ENCODE results near the gene PGLYRP1. TPM values are rescaled to one million over a fixed set of nuclear protein-coding genes. Genes with fewer than 3 reads are reported as not detected.

The PGLYRP1 gene
- total and polyA plus RNA-seq, 3 experiments from 2014 or later: not detected

DNA sequence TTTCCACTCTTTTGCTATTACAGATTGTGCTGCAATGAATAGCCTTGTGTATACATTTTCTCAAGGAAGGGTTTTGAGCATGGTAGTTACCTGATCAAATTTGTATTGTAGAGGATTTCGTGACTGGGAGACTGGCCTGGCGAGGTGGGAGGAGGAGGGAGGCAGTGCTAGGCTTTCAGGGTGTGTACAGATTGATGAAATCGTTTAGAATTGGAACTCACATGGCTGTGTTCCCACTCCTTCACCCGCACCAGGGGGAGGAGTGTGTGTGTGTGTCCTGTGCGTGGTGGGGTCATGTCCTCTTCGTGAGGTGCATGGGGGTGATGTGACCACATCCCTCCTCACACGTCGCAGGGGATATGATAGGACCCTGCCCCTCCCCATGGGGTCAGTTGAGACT is 8.3 kb downstream of the PGLYRP1 start:
- CTCF ChIA-PET: no interaction called here
- H3K9me3 ChIP-seq (ENCODE audit: low read length): no peaks in the 10 kb centered on the region
- no peak overlapping the region for H3K4me3 ChIP-seq (ENCODE audit: low read length)
- DNase-seq: no peak
- POLR2A ChIA-PET: no interaction called here
- H3K36me3 ChIP-seq (ENCODE audit: insufficient read depth, low read length): no peaks in the 10 kb centered on the region
- peak overlapping the region in 1 of 8 donors; percentile 37 for H3K27ac Mint-ChIP-seq
- H3K27me3 Mint-ChIP-seq: peaks cover 7 to 11% of the 10 kb centered on the region in 2 donors
- peak overlapping the region; percentile 41 to 73 (median 69) for H3K4me3 Mint-ChIP-seq
- peaks cover 5% of the 10 kb centered on the region for H3K27me3 ChIP-seq (ENCODE audit: insufficient read depth, low read length, poor library complexity, severe bottlenecking)
- peaks cover 16 to 22% (median 19%) of the 10 kb centered on the region in 3 donors for H3K4me1 Mint-ChIP-seq
- peaks cover 10% of the 10 kb centered on the region for H3K4me1 ChIP-seq (ENCODE audit: insufficient read depth, low read length)
- no peak overlapping the region for H3K27ac ChIP-seq (ENCODE audit: low read depth, low read length)
- peaks cover 0 to 14% (median 0%) of the 10 kb centered on the region in 3 donors for H3K36me3 Mint-ChIP-seq
- H3K9me3 Mint-ChIP-seq: no peaks in the 10 kb centered on the region

DNA sequence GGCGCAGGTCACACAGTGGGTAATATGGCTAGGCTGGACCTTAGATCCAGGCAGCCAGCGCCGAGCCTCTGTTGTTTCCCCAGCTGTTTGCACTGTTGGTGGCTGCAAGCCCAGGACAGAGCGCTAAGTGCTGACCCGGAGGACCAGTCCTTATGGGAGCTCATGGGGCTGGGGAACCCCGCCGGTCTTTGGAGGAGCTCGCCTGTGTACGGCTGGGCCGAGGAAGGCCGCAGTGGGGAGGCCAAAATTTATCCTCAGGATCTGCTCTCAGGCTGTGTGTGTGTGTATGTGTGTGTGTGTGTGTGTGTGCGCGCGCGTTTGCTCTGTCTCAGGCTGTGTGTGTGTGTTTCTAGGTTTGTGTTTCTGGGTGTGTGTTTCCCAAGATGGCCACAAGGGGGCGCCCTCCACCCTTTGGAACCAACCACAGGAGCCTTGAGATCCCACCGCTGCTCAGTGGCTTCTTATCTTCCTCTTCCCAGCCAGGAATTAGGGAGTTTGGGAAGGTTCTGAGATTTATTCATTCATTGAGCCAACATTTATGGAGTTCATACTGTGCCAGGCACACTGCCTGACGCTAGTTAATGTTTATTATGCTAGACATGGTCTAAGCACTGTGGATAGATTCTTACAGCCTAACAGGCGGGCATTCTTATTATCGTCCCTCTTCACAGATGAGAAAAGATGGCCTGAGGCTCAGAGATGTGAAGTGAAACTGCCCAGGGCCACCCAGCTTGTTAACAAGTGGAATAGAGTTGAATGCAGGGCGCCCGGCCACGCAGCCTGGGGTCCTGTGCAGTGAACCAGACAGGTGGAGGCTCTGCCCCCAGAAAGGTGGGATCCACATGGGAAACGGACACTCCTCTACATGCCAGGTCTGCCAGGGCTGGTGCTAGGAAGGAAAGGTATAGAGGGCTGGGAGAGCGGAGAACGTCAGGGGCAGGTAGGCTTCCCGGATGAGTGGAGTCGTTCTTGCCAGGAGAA is 13.0 kb downstream of the PGLYRP1 start:
- H3K4me1 ChIP-seq (ENCODE audit: insufficient read depth, low read length): no peaks in the 10 kb centered on the region
- H3K27ac ChIP-seq (ENCODE audit: low read depth, low read length): no peak overlapping the region
- POLR2A ChIA-PET: no interaction called here
- peak; percentile 32 to 73 (median 52) for DNase-seq
- CTCF ChIA-PET: interaction anchor here (0.6 to 2.3 kb wide), 5 partner anchors 10 to 256 kb away, joined by 3 to 12 read pairs (median 4); partner anchors contain the start of genes CCDC61 and MYPOP
- H3K9me3 ChIP-seq (ENCODE audit: low read length): no peaks in the 10 kb centered on the region
- H3K4me3 Mint-ChIP-seq: peak overlapping the region in 1 of 7 donors; percentile 75
- H3K36me3 Mint-ChIP-seq: peaks cover 0 to 42% (median 0%) of the 10 kb centered on the region in 3 donors
- peaks cover 5% of the 10 kb centered on the region for H3K27me3 ChIP-seq (ENCODE audit: insufficient read depth, low read length, poor library complexity, severe bottlenecking)
- H3K27me3 Mint-ChIP-seq: peaks cover 4 to 5% of the 10 kb centered on the region in 2 donors
- peaks cover 4% of the 10 kb centered on the region for H3K36me3 ChIP-seq (ENCODE audit: insufficient read depth, low read length)
- H3K9me3 Mint-ChIP-seq: no peaks in the 10 kb centered on the region
- peaks cover 5 to 7% (median 6%) of the 10 kb centered on the region in 3 donors for H3K4me1 Mint-ChIP-seq
- no peak overlapping the region for H3K4me3 ChIP-seq (ENCODE audit: low read length)
- H3K27ac Mint-ChIP-seq: peak overlapping the region in 2 of 8 donors; percentile 61 to 85

DNA sequence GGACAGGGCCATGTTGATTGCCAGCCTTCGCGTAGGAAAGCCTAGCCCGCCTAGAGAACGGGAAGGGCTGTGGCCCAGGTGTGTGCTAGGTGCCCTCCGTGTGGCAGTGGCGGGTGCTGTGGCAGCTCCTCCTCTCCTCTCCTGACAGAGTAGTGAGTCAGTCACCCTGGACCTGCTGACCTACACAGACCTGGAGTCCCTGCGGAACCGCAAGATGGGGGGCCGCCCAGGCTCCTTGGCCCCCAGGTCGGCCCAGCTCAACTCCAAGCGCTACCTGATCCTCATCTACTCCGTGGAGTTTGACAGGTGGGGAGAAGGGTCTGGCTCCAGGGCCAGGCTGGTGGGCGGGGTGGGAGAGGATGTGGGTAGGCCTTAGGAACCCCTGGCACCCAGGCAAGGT is 16.4 kb downstream of the PGLYRP1 start:
- CTCF ChIA-PET: interaction anchor here (1.2 kb wide), 1 partner anchor 22 kb away, joined by 4 read pairs; no protein-coding TSS in a partner anchor
- Mint-ChIP-seq H3K27me3 (no peaks in the 10 kb centered on the region), H3K27ac (no peak overlapping the region), H3K4me1 (peaks cover 2 to 3% (median 3%) of the 10 kb centered on the region in 3 donors), H3K4me3 (no peak overlapping the region), H3K36me3 (peaks cover 0 to 48% (median 2%) of the 10 kb centered on the region in 3 donors), H3K9me3 (no peaks in the 10 kb centered on the region)
- DNase-seq: no peak
- POLR2A ChIA-PET: no interaction called here
- no peak overlapping the region for H3K4me3 ChIP-seq (ENCODE audit: low read length)
- H3K27me3 ChIP-seq (ENCODE audit: insufficient read depth, low read length, poor library complexity, severe bottlenecking): no peaks in the 10 kb centered on the region
- peaks cover 8% of the 10 kb centered on the region for H3K36me3 ChIP-seq (ENCODE audit: insufficient read depth, low read length)
- H3K9me3 ChIP-seq (ENCODE audit: low read length): no peaks in the 10 kb centered on the region
- H3K4me1 ChIP-seq (ENCODE audit: insufficient read depth, low read length): no peaks in the 10 kb centered on the region
- no peak overlapping the region for H3K27ac ChIP-seq (ENCODE audit: low read depth, low read length)

DNA sequence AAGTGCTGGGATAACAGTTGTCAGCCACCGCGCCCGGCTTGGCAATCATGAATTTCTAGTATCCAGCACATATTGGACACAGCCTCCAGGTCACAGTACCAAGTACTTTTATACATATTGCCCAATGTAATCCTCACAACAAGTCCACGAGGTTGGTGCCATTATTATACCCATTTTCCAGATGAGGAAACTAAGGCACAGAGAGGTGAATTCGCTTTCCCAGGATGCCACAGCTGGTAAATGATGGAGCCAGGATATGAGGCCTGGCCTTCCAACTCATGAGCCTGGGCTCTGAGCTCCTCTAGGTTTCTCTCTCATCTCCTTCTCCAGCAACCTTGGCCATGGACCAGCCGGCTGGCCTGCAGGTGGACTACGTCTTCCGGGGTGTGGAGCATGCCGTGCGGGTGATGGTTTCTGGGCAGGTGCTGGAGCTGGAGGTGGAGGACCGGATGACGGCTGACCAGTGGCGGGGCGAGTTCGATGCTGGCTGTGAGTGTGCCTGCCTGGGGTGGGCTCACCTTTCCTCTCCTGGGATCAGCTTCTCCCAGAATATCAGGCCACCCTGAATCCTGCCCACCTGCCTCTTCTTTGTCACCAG is 20.1 kb downstream of the PGLYRP1 start:
- Histone ChIP-seq H3K9me3 (ENCODE audit: low read length) (no peaks in the 10 kb centered on the region), H3K27me3 (ENCODE audit: insufficient read depth, low read length, poor library complexity, severe bottlenecking) (no peaks in the 10 kb centered on the region), H3K4me3 (ENCODE audit: low read length) (no peak overlapping the region), H3K36me3 (ENCODE audit: insufficient read depth, low read length) (peaks cover 6% of the 10 kb centered on the region), H3K27ac (ENCODE audit: low read depth, low read length) (no peak overlapping the region), H3K4me1 (ENCODE audit: insufficient read depth, low read length) (peaks cover 9% of the 10 kb centered on the region)
- H3K4me1 Mint-ChIP-seq: peaks cover 21 to 33% (median 30%) of the 10 kb centered on the region in 3 donors
- H3K9me3 Mint-ChIP-seq: no peaks in the 10 kb centered on the region
- no peak overlapping the region for H3K4me3 Mint-ChIP-seq
- ChIA-PET CTCF (interaction anchor here (1.4 to 1.5 kb wide), 2 partner anchors 14 to 26 kb away, joined by 4 to 6 read pairs; no protein-coding TSS in a partner anchor), POLR2A (no interaction called here)
- H3K36me3 Mint-ChIP-seq: peaks cover 0 to 36% (median 2%) of the 10 kb centered on the region in 3 donors
- H3K27ac Mint-ChIP-seq: no peak overlapping the region
- peaks cover 0 to 5% of the 10 kb centered on the region in 2 donors for H3K27me3 Mint-ChIP-seq
- DNase-seq: no peak

DNA sequence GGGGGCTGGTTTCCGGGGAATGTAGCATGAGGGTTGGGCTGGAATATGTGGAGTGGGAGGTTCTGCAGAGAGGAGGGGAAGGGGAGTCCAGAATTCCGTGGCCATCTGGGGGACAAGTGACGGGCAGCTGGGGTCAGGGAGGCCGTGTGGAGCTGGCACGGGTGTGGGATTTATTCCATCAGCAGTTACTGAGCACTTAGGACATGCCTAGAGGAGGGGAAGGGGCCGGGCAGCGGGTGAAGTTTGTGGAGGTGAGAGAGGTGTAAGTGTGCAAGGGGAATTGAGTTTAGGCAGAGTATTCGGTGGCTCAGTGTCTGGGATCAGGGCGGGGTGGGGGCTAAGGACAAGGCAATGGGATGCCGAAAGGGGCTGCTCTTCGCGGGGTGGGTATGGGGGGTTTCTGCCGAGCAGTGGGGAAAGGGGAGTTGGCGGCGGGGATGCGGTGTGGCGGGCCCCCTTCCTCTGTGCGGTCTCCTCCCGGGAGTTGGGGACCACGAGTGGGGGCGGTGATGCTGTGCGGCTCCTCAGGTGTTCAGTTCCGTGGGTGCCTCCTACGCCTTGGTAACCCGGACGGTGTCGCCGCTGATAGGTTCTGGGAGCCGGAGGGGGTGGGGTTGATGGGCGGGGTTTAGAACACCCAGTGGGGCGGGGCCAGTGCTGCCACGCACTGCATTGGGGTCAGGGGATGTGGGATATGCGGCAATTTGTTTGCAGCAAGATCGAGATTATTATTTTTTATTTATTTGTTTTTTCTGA is 22.2 kb downstream of the PGLYRP1 start:
- Mint-ChIP-seq H3K9me3 (no peaks in the 10 kb centered on the region), H3K27me3 (peaks cover 0 to 5% of the 10 kb centered on the region in 2 donors), H3K4me1 (peaks cover 29 to 33% (median 30%) of the 10 kb centered on the region in 3 donors), H3K4me3 (peak overlapping the region; percentile 39 to 92 (median 86)), H3K36me3 (peaks cover 0 to 24% (median 5%) of the 10 kb centered on the region in 3 donors), H3K27ac (peak overlapping the region in 5 of 8 donors; percentile 55 to 85 (median 72))
- peak; percentile 58 to 83 (median 70) for DNase-seq
- Histone ChIP-seq H3K4me1 (ENCODE audit: insufficient read depth, low read length) (peaks cover 14% of the 10 kb centered on the region), H3K9me3 (ENCODE audit: low read length) (no peaks in the 10 kb centered on the region), H3K27me3 (ENCODE audit: insufficient read depth, low read length, poor library complexity, severe bottlenecking) (no peaks in the 10 kb centered on the region), H3K4me3 (ENCODE audit: low read length) (no peak overlapping the region), H3K36me3 (ENCODE audit: insufficient read depth, low read length) (peaks cover 4% of the 10 kb centered on the region), H3K27ac (ENCODE audit: low read depth, low read length) (no peak overlapping the region)
- CTCF ChIA-PET: no interaction called here
- POLR2A ChIA-PET: no interaction called here

DNA sequence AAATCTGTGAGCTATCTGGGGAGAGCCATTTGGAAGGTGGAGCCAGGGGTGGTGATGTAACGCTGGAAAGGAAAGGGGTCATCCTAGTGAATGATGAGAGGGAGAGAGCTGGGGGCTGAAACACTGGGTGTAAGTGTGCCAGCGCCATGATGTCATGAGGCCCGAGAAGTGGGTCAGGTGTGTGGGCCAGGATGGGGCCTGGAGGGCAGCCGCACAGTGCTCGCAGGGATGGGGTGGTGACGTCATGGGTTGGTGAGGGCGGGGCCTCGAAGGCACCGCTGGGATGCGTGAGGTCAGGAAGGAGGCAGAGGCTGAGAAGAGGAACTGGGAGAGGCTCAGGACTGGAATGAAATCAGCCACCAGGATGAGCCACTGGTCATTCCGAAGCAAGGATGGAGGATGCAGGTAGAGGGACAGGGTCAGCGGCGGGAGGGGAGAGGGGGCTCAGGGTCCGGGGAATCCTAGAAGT is 23.2 kb downstream of the PGLYRP1 start:
- H3K27me3 ChIP-seq (ENCODE audit: insufficient read depth, low read length, poor library complexity, severe bottlenecking): no peaks in the 10 kb centered on the region
- H3K9me3 ChIP-seq (ENCODE audit: low read length): no peaks in the 10 kb centered on the region
- no peak for DNase-seq
- peaks cover 4% of the 10 kb centered on the region for H3K36me3 ChIP-seq (ENCODE audit: insufficient read depth, low read length)
- no peaks in the 10 kb centered on the region for H3K9me3 Mint-ChIP-seq
- H3K4me3 ChIP-seq (ENCODE audit: low read length): no peak overlapping the region
- H3K27ac Mint-ChIP-seq: peak overlapping the region in 1 of 8 donors; percentile 66
- POLR2A ChIA-PET: no interaction called here
- H3K4me3 Mint-ChIP-seq: peak overlapping the region in 5 of 7 donors; percentile 6 to 56 (median 39)
- peaks cover 17% of the 10 kb centered on the region for H3K4me1 ChIP-seq (ENCODE audit: insufficient read depth, low read length)
- H3K27me3 Mint-ChIP-seq: peaks cover 0 to 5% of the 10 kb centered on the region in 2 donors
- CTCF ChIA-PET: no interaction called here
- peaks cover 29 to 33% (median 30%) of the 10 kb centered on the region in 3 donors for H3K4me1 Mint-ChIP-seq
- H3K27ac ChIP-seq (ENCODE audit: low read depth, low read length): no peak overlapping the region
- H3K36me3 Mint-ChIP-seq: peaks cover 0 to 18% (median 5%) of the 10 kb centered on the region in 3 donors

DNA sequence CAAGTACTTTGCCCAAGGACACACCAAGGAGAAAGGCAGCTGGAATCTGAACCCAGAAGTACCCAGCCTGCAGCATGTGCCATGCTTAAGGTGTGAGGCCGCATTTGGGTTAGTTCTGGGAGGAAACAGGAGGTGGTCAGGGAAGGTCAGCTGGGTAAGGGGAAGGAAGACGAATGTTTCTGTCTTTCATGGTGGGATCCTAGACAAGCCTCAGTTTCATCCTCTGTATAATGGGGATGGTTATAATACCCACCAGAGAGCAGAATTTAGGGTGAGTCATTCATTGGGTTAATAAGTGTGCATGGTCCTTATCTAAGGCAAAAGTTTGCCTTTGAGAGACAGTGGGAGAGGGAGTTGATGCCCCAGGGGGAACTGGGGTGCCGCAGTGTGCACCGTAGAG is 24.0 kb downstream of the PGLYRP1 start:
- peaks cover 29 to 33% (median 30%) of the 10 kb centered on the region in 3 donors for H3K4me1 Mint-ChIP-seq
- no peak overlapping the region for H3K4me3 ChIP-seq (ENCODE audit: low read length)
- no peak for DNase-seq
- no peaks in the 10 kb centered on the region for H3K27me3 ChIP-seq (ENCODE audit: insufficient read depth, low read length, poor library complexity, severe bottlenecking)
- no peaks in the 10 kb centered on the region for H3K9me3 Mint-ChIP-seq
- H3K27ac Mint-ChIP-seq: peak overlapping the region in 2 of 8 donors; percentile 66 to 86
- peaks cover 4% of the 10 kb centered on the region for H3K36me3 ChIP-seq (ENCODE audit: insufficient read depth, low read length)
- H3K4me1 ChIP-seq (ENCODE audit: insufficient read depth, low read length): peaks cover 22% of the 10 kb centered on the region
- ChIA-PET POLR2A (no interaction called here), CTCF (interaction anchor here (0.9 to 1.3 kb wide), 2 partner anchors 18 to 96 kb away, joined by 3 read pairs; partner anchors contain the start of gene MYPOP)
- peaks cover 0 to 17% (median 5%) of the 10 kb centered on the region in 3 donors for H3K36me3 Mint-ChIP-seq
- H3K4me3 Mint-ChIP-seq: peak overlapping the region in 3 of 7 donors; percentile 5 to 32 (median 25)
- H3K27ac ChIP-seq (ENCODE audit: low read depth, low read length): no peak overlapping the region
- no peaks in the 10 kb centered on the region for H3K9me3 ChIP-seq (ENCODE audit: low read length)
- peaks cover 0 to 5% of the 10 kb centered on the region in 2 donors for H3K27me3 Mint-ChIP-seq
